ENCODE measurements around the gene AFDN.

Gene AFDN

DNA sequence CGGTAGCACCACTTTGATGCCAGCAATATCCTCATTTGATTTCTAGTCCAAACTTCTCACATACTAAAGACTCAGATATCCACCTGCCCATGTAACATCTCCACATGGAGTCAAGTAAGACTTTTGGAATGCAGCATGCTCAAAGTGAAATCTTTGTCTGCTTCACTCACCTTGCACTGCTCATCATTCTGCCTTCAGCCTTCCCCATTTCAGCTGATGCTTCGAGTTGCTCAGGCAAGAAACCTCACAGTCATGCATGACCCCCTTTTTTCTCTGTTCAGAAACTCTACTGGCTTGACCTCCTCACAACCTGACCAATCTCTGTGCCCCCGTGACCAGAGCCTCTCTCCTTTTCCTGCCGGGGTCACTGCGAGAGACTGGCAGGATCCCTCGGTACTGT, 129.8 kb downstream of the AFDN start:
- TF ChIP-seq, protein P1, sequence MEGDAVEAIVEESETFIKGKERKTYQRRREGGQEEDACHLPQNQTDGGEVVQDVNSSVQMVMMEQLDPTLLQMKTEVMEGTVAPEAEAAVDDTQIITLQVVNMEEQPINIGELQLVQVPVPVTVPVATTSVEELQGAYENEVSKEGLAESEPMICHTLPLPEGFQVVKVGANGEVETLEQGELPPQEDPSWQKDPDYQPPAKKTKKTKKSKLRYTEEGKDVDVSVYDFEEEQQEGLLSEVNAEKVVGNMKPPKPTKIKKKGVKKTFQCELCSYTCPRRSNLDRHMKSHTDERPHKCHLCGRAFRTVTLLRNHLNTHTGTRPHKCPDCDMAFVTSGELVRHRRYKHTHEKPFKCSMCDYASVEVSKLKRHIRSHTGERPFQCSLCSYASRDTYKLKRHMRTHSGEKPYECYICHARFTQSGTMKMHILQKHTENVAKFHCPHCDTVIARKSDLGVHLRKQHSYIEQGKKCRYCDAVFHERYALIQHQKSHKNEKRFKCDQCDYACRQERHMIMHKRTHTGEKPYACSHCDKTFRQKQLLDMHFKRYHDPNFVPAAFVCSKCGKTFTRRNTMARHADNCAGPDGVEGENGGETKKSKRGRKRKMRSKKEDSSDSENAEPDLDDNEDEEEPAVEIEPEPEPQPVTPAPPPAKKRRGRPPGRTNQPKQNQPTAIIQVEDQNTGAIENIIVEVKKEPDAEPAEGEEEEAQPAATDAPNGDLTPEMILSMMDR (IDR thresholded peaks at IDR 0.05; ENCODE audit: control insufficient read depth, insufficient read depth, low read depth, low read length, missing control alignments): no peak
- no peak for DNase-seq (ENCODE audit: low read depth)
- H3K4me3 ChIP-seq (ENCODE audit: control insufficient read depth, low read depth, low read length): no peak overlapping the region

GRCh38 chr6:167956983-167957492, 130.3 kb downstream of the AFDN start:
- no peak overlapping the region for H3K4me3 ChIP-seq (ENCODE audit: control insufficient read depth, low read depth, low read length)
- no peak for DNase-seq (ENCODE audit: low read depth)
- TF ChIP-seq, protein P1 (IDR thresholded peaks at IDR 0.05; ENCODE audit: control insufficient read depth, insufficient read depth, low read depth, low read length, missing control alignments): no peak

DNA sequence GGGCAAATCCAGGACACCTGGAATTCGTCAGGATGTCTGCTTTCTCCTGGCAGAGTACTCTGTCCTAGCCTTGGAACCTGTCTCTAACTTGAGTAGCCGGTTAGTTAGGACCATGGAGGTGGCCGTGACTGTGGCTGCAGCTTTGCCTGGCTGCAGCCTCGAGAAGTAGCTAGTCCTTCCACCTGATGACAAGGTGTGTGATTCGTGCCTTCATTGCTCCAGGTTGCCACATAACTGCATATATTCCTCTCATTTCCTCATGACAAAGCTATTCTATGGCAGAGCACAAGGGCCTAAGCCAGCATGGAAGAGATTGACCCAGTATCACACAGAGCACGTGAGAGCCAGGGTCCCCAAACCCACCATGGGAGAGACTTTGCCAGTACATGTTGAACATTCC, 130.9 kb downstream of the AFDN start:
- H3K4me3 ChIP-seq (ENCODE audit: control insufficient read depth, low read depth, low read length): no peak overlapping the region
- TF ChIP-seq, protein P1 (IDR thresholded peaks at IDR 0.05; ENCODE audit: control insufficient read depth, insufficient read depth, low read depth, low read length, missing control alignments): no peak
- no peak for DNase-seq (ENCODE audit: low read depth)

DNA sequence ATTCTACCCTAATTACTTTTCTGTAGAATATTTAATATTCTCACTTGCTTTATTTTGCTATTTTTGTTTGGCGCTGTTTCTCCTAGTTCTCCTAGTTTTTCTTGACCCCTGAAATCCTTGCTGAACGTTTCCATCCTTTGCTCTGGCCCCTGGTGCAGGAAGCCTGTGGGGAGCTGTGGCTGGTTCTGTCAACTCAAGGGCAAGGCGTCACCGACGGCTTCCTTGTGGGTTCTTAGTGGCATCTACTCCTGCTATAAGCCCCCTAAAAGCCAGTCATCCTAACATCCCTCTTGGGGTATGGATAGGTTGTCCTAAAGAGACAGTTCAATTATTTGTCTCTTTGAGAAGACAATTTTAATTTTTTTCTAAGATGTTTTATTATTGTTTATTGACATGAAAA, 133.9 kb downstream of the AFDN start:
- TF ChIP-seq, protein P1 (IDR thresholded peaks at IDR 0.05; ENCODE audit: control insufficient read depth, insufficient read depth, low read depth, low read length, missing control alignments): no peak
- DNase-seq (ENCODE audit: low read depth): no peak
- no peak overlapping the region for H3K4me3 ChIP-seq (ENCODE audit: control insufficient read depth, low read depth, low read length)

GRCh38 chr6:167962711-167963110, 136.0 kb downstream of the AFDN start:
- no peak for DNase-seq (ENCODE audit: low read depth)
- H3K4me3 ChIP-seq (ENCODE audit: control insufficient read depth, low read depth, low read length): no peak overlapping the region
- TF ChIP-seq, protein P1 (IDR thresholded peaks at IDR 0.05; ENCODE audit: control insufficient read depth, insufficient read depth, low read depth, low read length, missing control alignments): no peak

DNA sequence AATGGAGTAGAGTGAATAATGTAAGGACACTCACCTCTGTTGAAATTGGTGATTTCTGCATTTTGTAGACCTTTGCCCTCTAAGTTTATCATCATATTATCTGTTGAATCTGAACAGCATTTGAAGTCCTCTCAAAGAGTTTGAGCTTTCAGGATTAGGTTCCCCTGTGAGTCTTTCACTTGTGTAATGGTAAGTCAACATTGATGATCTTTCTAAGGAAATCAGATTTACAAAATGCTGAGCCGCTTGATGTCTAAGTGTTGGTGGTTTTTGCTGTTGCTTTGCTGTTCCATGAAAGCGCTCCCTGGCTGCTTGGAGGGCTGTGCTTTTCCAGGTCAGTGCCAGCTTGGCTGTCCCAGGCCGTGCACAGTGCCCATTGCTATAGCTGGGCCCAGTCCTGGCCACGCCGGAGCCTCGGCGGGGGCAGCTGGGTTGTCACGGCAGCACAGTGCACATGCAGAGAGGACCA, 136.9 kb downstream of the AFDN start:
- H3K4me3 ChIP-seq (ENCODE audit: control insufficient read depth, low read depth, low read length): no peak overlapping the region
- DNase-seq (ENCODE audit: low read depth): no peak
- TF ChIP-seq, protein P1 (IDR thresholded peaks at IDR 0.05; ENCODE audit: control insufficient read depth, insufficient read depth, low read depth, low read length, missing control alignments): no peak

Data from AG09309 (cell line).